GM19438 (cell line): Measurements from ENCODE around the gene MTIF2.
"Not testable (repeated sequence)": the region's sequence is repeated elsewhere in the genome, so short reads cannot be mapped to it uniquely, and the experiment has no call there.

Experiments used
- ATAC-seq: cut with Tn5 transposase; IDR thresholded peaks from one replicate; pipeline ENCODE4 v1.9.1; 2021; ENCODE audit warnings: low read depth; ENCODE audit not compliant: unreplicated experiment

Gene MTIF2

GRCh38 chr2:55245411-55245810, 23.6 kb downstream of the MTIF2 start:
- ATAC-seq, result no peak

- ATAC-seq, result no peak
These were observed 26.4 kb downstream of the MTIF2 start for GRCh38 chr2:55242617-55243016.

GRCh38 chr2:55241582-55241981, 27.4 kb downstream of the MTIF2 start:
- not testable (repeated sequence) for ATAC-seq

GRCh38 chr2:55239656-55240222, 29.3 kb downstream of the MTIF2 start:
- ATAC-seq, result no peak

- no peak for ATAC-seq
These were observed 32.0 kb downstream of the MTIF2 start for GRCh38 chr2:55236992-55237543.

- no peak for ATAC-seq
These were observed 33.1 kb downstream of the MTIF2 start for GRCh38 chr2:55235724-55236538.

- ATAC-seq, result no peak
These were observed 35.4 kb downstream of the MTIF2 start for GRCh38 chr2:55233658-55233940.

- ATAC-seq, result no peak
These were observed 36.0 kb downstream of the MTIF2 start for GRCh38 chr2:55232863-55233657.

- peak; percentile 88 for ATAC-seq
These were observed 36.8 kb downstream of the MTIF2 start, which contains the start of the genes CLHC1 and RPS27A for GRCh38 chr2:55232084-55232862. TSS of gene CLHC1 (minus strand) at chr2:55232293. CDS start at chr2:55222411, 9,882 bp downstream. TSS of gene RPS27A (plus strand) at chr2:55232688. CDS start at chr2:55232825, 137 bp downstream.

GRCh38 chr2:55231546-55232083, 37.4 kb downstream of the MTIF2 start:
- ATAC-seq, result no peak

- ATAC-seq, result no peak
These were observed 38.5 kb downstream of the MTIF2 start for GRCh38 chr2:55230551-55230950.

GRCh38 chr2:55229221-55229620, 39.8 kb downstream of the MTIF2 start:
- no peak for ATAC-seq

- no peak for ATAC-seq
These were observed 40.8 kb downstream of the MTIF2 start for GRCh38 chr2:55228226-55228563.

GRCh38 chr2:55227437-55228225, 41.4 kb downstream of the MTIF2 start:
- not testable (repeated sequence) for ATAC-seq

GRCh38 chr2:55225481-55226020, 43.5 kb downstream of the MTIF2 start:
- no peak for ATAC-seq

GRCh38 chr2:55224761-55225261, 44.2 kb downstream of the MTIF2 start:
- no peak for ATAC-seq

- ATAC-seq, result no peak
These were observed 44.9 kb downstream of the MTIF2 start for GRCh38 chr2:55223958-55224760.

GRCh38 chr2:55213822-55214221, 55.2 kb downstream of the MTIF2 start:
- ATAC-seq, result no peak
